B cell (primary cell): ENCODE results near the gene ATP5ME.

ENCODE experiments used
- EZH2 ChIP-seq: IDR thresholded peaks from 2 replicates; pipeline ENCODE4 v1.6.1; 2012; ENCODE audit warnings: borderline replicate concordance, low read depth, mild to moderate bottlenecking, moderate library complexity, low read length; ENCODE audit not compliant: insufficient read depth, poor library complexity, severe bottlenecking
- TF ChIP-seq, protein P1 (sequence below): fragments of 200-600 bp; IDR thresholded peaks from one replicate; pipeline ENCODE4 v1.8.0; 2022; ENCODE audit warnings: antibody characterized with exemption, mild to moderate bottlenecking

DNA sequence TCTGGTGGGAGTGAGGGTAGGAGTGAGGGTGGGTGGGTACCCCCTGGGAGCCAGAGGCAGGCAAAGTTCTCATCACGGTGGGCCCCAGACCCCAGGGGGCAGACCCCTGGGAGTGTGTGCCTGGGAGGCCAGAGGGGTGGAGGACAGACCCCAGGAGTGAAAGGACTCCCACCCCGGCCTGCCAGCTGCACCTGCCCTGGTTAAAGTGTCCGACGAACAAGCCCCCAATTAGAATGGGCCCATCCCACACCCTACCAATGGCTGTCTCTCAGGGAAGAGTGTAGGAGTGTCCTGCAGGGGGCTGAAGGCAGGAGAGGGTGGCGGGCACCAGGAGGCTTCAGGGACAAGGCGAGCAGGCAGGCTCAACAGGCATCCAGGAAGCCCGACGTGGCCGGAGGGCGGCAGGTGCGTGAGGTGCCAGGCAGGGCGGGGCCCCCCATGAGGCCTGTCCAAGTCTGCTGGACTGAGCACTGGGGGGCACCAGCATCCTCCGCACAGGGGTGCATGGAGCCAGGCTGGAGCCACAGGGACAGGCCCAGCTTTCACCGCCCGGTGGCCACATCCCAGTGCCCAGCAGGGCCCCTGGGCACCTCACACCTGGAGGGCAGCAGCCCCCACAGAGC lies 40.0 kb downstream of the ATP5ME start:
- TF ChIP-seq, protein P1, sequence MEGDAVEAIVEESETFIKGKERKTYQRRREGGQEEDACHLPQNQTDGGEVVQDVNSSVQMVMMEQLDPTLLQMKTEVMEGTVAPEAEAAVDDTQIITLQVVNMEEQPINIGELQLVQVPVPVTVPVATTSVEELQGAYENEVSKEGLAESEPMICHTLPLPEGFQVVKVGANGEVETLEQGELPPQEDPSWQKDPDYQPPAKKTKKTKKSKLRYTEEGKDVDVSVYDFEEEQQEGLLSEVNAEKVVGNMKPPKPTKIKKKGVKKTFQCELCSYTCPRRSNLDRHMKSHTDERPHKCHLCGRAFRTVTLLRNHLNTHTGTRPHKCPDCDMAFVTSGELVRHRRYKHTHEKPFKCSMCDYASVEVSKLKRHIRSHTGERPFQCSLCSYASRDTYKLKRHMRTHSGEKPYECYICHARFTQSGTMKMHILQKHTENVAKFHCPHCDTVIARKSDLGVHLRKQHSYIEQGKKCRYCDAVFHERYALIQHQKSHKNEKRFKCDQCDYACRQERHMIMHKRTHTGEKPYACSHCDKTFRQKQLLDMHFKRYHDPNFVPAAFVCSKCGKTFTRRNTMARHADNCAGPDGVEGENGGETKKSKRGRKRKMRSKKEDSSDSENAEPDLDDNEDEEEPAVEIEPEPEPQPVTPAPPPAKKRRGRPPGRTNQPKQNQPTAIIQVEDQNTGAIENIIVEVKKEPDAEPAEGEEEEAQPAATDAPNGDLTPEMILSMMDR = no peak
- TF ChIP-seq EZH2 = no peak
